Colonic mucosa (tissue), 4 donors: ENCODE measurements around the gene TSACC. TPM values are rescaled to one million over a fixed set of nuclear protein-coding genes. Genes with fewer than 3 reads are reported as not detected.

ENCODE experiments used
- DNase-seq: peaks from one replicate; pipeline ENCODE4 v3.0.0-alpha.2; 2020
- H3K27ac ChIP-seq: fragments of 200-600 bp; one replicate; pipeline ENCODE4 v1.8.0; 2021
- H3K27me3 ChIP-seq: fragments of 200-600 bp; one replicate; pipeline ENCODE4 v1.8.0; 2021
- H3K36me3 ChIP-seq: fragments of 200-600 bp; one replicate; pipeline ENCODE4 v1.8.0; 2021
- H3K4me1 ChIP-seq: fragments of 200-600 bp; one replicate; pipeline ENCODE4 v1.8.0; 2021; ENCODE audit warnings: mild to moderate bottlenecking
- H3K4me3 ChIP-seq: fragments of 200-600 bp; one replicate; pipeline ENCODE4 v1.8.0; 2021
- H3K9ac ChIP-seq, 2 donors: one replicate each; pipeline ENCODE4 v1.7.0; 2013; ENCODE audit warnings: control low read depth in 2 of 2, low read depth in 2 of 2, low read length in 2 of 2
- H3K9me3 ChIP-seq: fragments of 200-600 bp; one replicate; pipeline ENCODE4 v1.8.0; 2021
- CTCF ChIP-seq: fragments of 200-600 bp; IDR thresholded peaks from one replicate; pipeline ENCODE4 v1.8.0; 2022; ENCODE audit warnings: antibody characterized with exemption, mild to moderate bottlenecking
- intact Hi-C: fragments of 100-400 bp; cut with DNase I; formaldehyde crosslinking; loops from one replicate; pipeline ENCODE4 v1.14.1; 2022
- total RNA-seq, 2 donors: library from RNA; stranded (reverse); fragmentation: NEBNext Ultra II Directional in 1 of 2; extraction: Animal tissue kit (Norgen Biotek cat#: 25700) in 1 of 2; gene quantifications; one replicate each; pipeline ENCODE4 v1.2.1, GENCODE V29; 2021
- donor health status: healthy.
- donor health status: DM: no; HTN: no; CAD: no.
- donor health status: DM: no; HTN: no; CAD: no.

Gene TSACC
- total RNA-seq, 2 donors from 2014 or later: not detected

GRCh38 chr1:156392452-156392853 lies 54.1 kb downstream of the TSACC start:
- no peaks in the 10 kb centered on the region for H3K4me1 ChIP-seq
- no peaks in the 10 kb centered on the region for H3K9me3 ChIP-seq
- no peaks in the 10 kb centered on the region for H3K36me3 ChIP-seq
- H3K27ac ChIP-seq: no peak overlapping the region
- no peak for DNase-seq
- intact Hi-C loops: no loop called here
- H3K4me3 ChIP-seq: no peak overlapping the region
- no peak for TF ChIP-seq CTCF
- no peak overlapping the region for H3K9ac ChIP-seq
- peaks cover 19% of the 10 kb centered on the region for H3K27me3 ChIP-seq

GRCh38 chr1:156393095-156393494 lies 54.8 kb downstream of the TSACC start:
- H3K4me1 ChIP-seq: no peaks in the 10 kb centered on the region
- H3K27ac ChIP-seq: no peak overlapping the region
- no peaks in the 10 kb centered on the region for H3K9me3 ChIP-seq
- no peak overlapping the region for H3K4me3 ChIP-seq
- H3K27me3 ChIP-seq: peaks cover 13% of the 10 kb centered on the region
- no peaks in the 10 kb centered on the region for H3K36me3 ChIP-seq
- intact Hi-C loops: no loop called here
- TF ChIP-seq CTCF: no peak
- no peak overlapping the region for H3K9ac ChIP-seq
- no peak for DNase-seq

GRCh38 chr1:156394082-156394481 lies 55.8 kb downstream of the TSACC start:
- Histone ChIP-seq H3K27ac (no peak overlapping the region), H3K4me1 (no peaks in the 10 kb centered on the region), H3K36me3 (no peaks in the 10 kb centered on the region), H3K9ac (no peak overlapping the region), H3K4me3 (no peak overlapping the region), H3K27me3 (peaks cover 3% of the 10 kb centered on the region), H3K9me3 (no peaks in the 10 kb centered on the region)
- intact Hi-C loops: no loop called here
- no peak for TF ChIP-seq CTCF
- DNase-seq: no peak

- H3K27ac ChIP-seq: no peak overlapping the region
- TF ChIP-seq CTCF: no peak
- H3K27me3 ChIP-seq: no peaks in the 10 kb centered on the region
- DNase-seq: no peak
- H3K9ac ChIP-seq: no peak overlapping the region
- H3K4me1 ChIP-seq: no peaks in the 10 kb centered on the region
- no peaks in the 10 kb centered on the region for H3K9me3 ChIP-seq
- intact Hi-C loops: no loop called here
- H3K36me3 ChIP-seq: no peaks in the 10 kb centered on the region
- H3K4me3 ChIP-seq: no peak overlapping the region
Observed at GRCh38 chr1:156394835-156395461, 56.6 kb downstream of the TSACC start.

Other genes with a start within 250 kb of the TSACC start
- 100 to 1,000 TPM; 414 to 610 TPM for gene LMNA, start 223.8 kb upstream of the TSACC start, total RNA-seq
- gene SEMA4A, start 184.9 kb upstream of the TSACC start, total RNA-seq: 1 to 10 TPM; 4.5 to 5.6 TPM
- 10 to 100 TPM; 23.6 to 26.8 TPM for gene SLC25A44, start 144.4 kb upstream of the TSACC start, total RNA-seq
- gene PMF1, start 125.5 kb upstream of the TSACC start, total RNA-seq: 10 to 100 TPM; 44.4 to 49.4 TPM
- gene BGLAP, start 96.3 kb upstream of the TSACC start, total RNA-seq: 1 to 10 TPM; 1.2 to 2.2 TPM
- gene PAQR6, start 90.5 kb upstream of the TSACC start, total RNA-seq: 1 to 10 TPM; 1.1 to 2.9 TPM
- 100 to 1,000 TPM in 1 of 2 donors, 10 to 100 TPM in 1; 65.2 to 107 TPM for gene SMG5, start 55.7 kb upstream of the TSACC start, total RNA-seq
- gene TMEM79, start 54.2 kb upstream of the TSACC start, total RNA-seq: 1 to 10 TPM; 2.9 to 7.0 TPM
- gene GLMP, start 42.8 kb upstream of the TSACC start, total RNA-seq: 10 to 100 TPM; 31.8 to 46.2 TPM
- not detected for gene VHLL, start 39.2 kb upstream of the TSACC start, total RNA-seq
- 100 to 1,000 TPM; 125 to 294 TPM for gene CCT3, start 234 bp upstream of the TSACC start, total RNA-seq
- gene RHBG, start 30.7 kb downstream of the TSACC start, total RNA-seq: under 1 TPM in 1 of 2 donors, not detected in 1; 0.12 TPM
- gene MEF2D, start 162.2 kb downstream of the TSACC start, total RNA-seq: 10 to 100 TPM; 32.3 to 49.9 TPM
- 10 to 100 TPM; 13.6 to 57.9 TPM for gene IQGAP3, start 234.0 kb downstream of the TSACC start, total RNA-seq
- not detected for gene TTC24, start 241.2 kb downstream of the TSACC start, total RNA-seq